H1 (cell line): ENCODE results near the gene KRT72. TPM values are rescaled to one million over a fixed set of nuclear protein-coding genes. Genes with fewer than 3 reads are reported as not detected.

Experiments
- CTCF ChIA-PET: fragments of 300-600 bp; sonication (Branson Sonifier 250); formaldehyde crosslinking; loops from one replicate; lab custom pipeline; 2021; ENCODE audit not compliant: partially characterized antibody; lab: Charles Lee
- POLR2A ChIA-PET: fragments of 300-600 bp; sonication (Branson Sonifier 250); formaldehyde crosslinking; loops from one replicate; lab custom pipeline; 2021; ENCODE audit warnings: inconsistent platforms; ENCODE audit not compliant: partially characterized antibody; lab: Charles Lee
- DNase-seq, 2 experiments: peaks; one replicate each; pipeline versions ENCODE4 v3.0.0 to v3.0.0-alpha.2; 2010 to 2022; ENCODE audit warnings: low spot score in 2 of 2, low read depth in 1 of 2, mixed read lengths in 1 of 2
- FAIRE-seq: peaks from 2 replicates; lab custom pipeline; 2011; peaks lifted over from hg19 to GRCh38; lab: Jason Lieb, UNC
- H2AFZ ChIP-seq: 2 replicates; pipeline ENCODE4 v1.8.1; 2012; ENCODE audit warnings: low read length, inconsistent platforms
- H2AK5ac ChIP-seq: 2 replicates; pipeline ENCODE4 v1.6.1; 2013; ENCODE audit warnings: low read depth, low read length
- H2BK120ac ChIP-seq: replicated peaks from 2 replicates; pipeline ENCODE3; 2013; ENCODE audit warnings: low read depth, low read length, inconsistent platforms
- H2BK12ac ChIP-seq: 2 replicates; pipeline ENCODE4 v1.6.1; 2013; ENCODE audit warnings: low read depth, low read length
- H2BK15ac ChIP-seq: 2 replicates; pipeline ENCODE4 v1.6.1; 2013; ENCODE audit warnings: low read length
- H2BK20ac ChIP-seq: 2 replicates; pipeline ENCODE4 v1.6.1; 2013; ENCODE audit warnings: low read length
- H2BK5ac ChIP-seq: 2 replicates; pipeline ENCODE4 v1.6.1; 2013; ENCODE audit warnings: low read depth, low read length
- H3K14ac ChIP-seq: 2 replicates; pipeline ENCODE4 v1.6.1; 2013; ENCODE audit warnings: inconsistent platforms; ENCODE audit not compliant: insufficient read length
- H3K18ac ChIP-seq: 2 replicates; pipeline ENCODE4 v1.6.1; 2013; ENCODE audit warnings: low read length; ENCODE audit errors: extremely low read depth
- H3K23ac ChIP-seq: 2 replicates; pipeline ENCODE4 v1.6.1; 2013; ENCODE audit warnings: inconsistent platforms; ENCODE audit not compliant: insufficient read length
- H3K23me2 ChIP-seq: 2 replicates; pipeline ENCODE4 v1.6.1; 2013; ENCODE audit warnings: low read depth, low read length
- H3K27ac ChIP-seq: 2 replicates; pipeline ENCODE4 v1.6.1; 2011; ENCODE audit warnings: low read depth, low read length, inconsistent platforms
- H3K27me3 ChIP-seq, 4 experiments: replicated peaks in 1 of 4; 1 replicate in 1 of 4; 2 replicates in 3 of 4; pipeline versions ENCODE4 v1.6.1 to v1.8.1; 2011 to 2013; ENCODE audit warnings: low read length in 3 of 4, mild to moderate bottlenecking in 3 of 4, inconsistent platforms in 2 of 4, mixed read lengths in 2 of 4, moderate library complexity in 1 of 4; ENCODE audit not compliant: control insufficient read depth in 3 of 4, insufficient read depth in 3 of 4; ENCODE audit errors: extremely low read depth in 1 of 4
- H3K36me3 ChIP-seq, 4 experiments: 2 replicates each; pipeline versions ENCODE4 v1.6.1 to v1.8.1; 2011 to 2013; ENCODE audit warnings: mild to moderate bottlenecking in 4 of 4, low read length in 3 of 4, moderate library complexity in 2 of 4, control low read depth in 1 of 4, inconsistent platforms in 1 of 4; ENCODE audit not compliant: insufficient read depth in 4 of 4, control insufficient read depth in 2 of 4
- H3K4ac ChIP-seq: replicated peaks from 2 replicates; pipeline ENCODE3; 2013; ENCODE audit warnings: low read length, low read depth, mixed read lengths, inconsistent platforms; ENCODE audit not compliant: insufficient read length
- H3K4me1 ChIP-seq, 4 experiments: replicated peaks in 1 of 4; 1 replicate in 1 of 4; 2 replicates in 3 of 4; pipeline versions ENCODE4 v1.6.1 to v1.8.1; 2011 to 2013; ENCODE audit warnings: low read length in 3 of 4, inconsistent platforms in 2 of 4, mixed read lengths in 1 of 4; ENCODE audit not compliant: insufficient read depth in 4 of 4, control insufficient read depth in 3 of 4
- H3K4me2 ChIP-seq, 2 experiments: 2 replicates each; pipeline versions ENCODE4 v1.6.1 to v1.8.1; 2011 to 2013; ENCODE audit warnings: low read depth in 2 of 2, low read length in 2 of 2, control low read depth in 1 of 2, inconsistent platforms in 1 of 2, mild to moderate bottlenecking in 1 of 2; ENCODE audit not compliant: insufficient read depth in 1 of 2
- H3K4me3 ChIP-seq, 4 experiments: fragments of 200-600, 300-600 bp in 1 of 4; sonication (generic), shearing (Covaris generic), sonication (Bioruptor Twin) in 1 of 4; 2 replicates each; pipeline versions ENCODE4 v1.5.1 to v1.8.1; 2011 to 2016; ENCODE audit warnings: low read length in 4 of 4, low read depth in 3 of 4, control low read depth in 2 of 4, inconsistent platforms in 2 of 4, mild to moderate bottlenecking in 2 of 4, mixed read lengths in 1 of 4, moderate library complexity in 1 of 4; ENCODE audit not compliant: insufficient read depth in 2 of 4; ENCODE audit errors: extremely low read depth in 1 of 4
- H3K56ac ChIP-seq: replicated peaks from 2 replicates; pipeline ENCODE3; 2013; ENCODE audit warnings: low read depth, mild to moderate bottlenecking, mixed read lengths, low read length, inconsistent platforms; ENCODE audit not compliant: insufficient read length
- H3K79me1 ChIP-seq: 2 replicates; pipeline ENCODE4 v1.6.1; 2013; ENCODE audit warnings: low read depth, low read length, control low read depth
- H3K79me2 ChIP-seq, 2 experiments: 2 replicates each; pipeline versions ENCODE4 v1.6.1 to v1.8.1; 2012 to 2013; ENCODE audit warnings: low read length in 2 of 2, mild to moderate bottlenecking in 2 of 2, inconsistent platforms in 1 of 2; ENCODE audit not compliant: insufficient read depth in 2 of 2, control insufficient read depth in 1 of 2
- H3K9ac ChIP-seq, 4 experiments: replicated peaks in 1 of 4; 1 replicate in 1 of 4; 2 replicates in 3 of 4; pipeline versions ENCODE4 v1.6.1 to v1.8.1; 2011 to 2013; ENCODE audit warnings: low read depth in 3 of 4, low read length in 3 of 4, control low read depth in 2 of 4, mild to moderate bottlenecking in 2 of 4, moderate library complexity in 2 of 4, inconsistent platforms in 1 of 4; ENCODE audit errors: extremely low read depth in 1 of 4
- H3K9me3 ChIP-seq, 2 experiments: 2 replicates each; pipeline versions ENCODE4 v1.6.1 to v1.8.1; 2012 to 2013; ENCODE audit warnings: mild to moderate bottlenecking in 2 of 2, moderate library complexity in 2 of 2, control low read depth in 1 of 2, inconsistent platforms in 1 of 2, low read depth in 1 of 2, low read length in 1 of 2, mixed read lengths in 1 of 2; ENCODE audit not compliant: insufficient read depth in 2 of 2
- H4K20me1 ChIP-seq, 2 experiments: replicated peaks in 1 of 2; 2 replicates each; pipeline versions ENCODE3 to v1.8.1; 2011 to 2013; ENCODE audit warnings: inconsistent platforms in 2 of 2, low read length in 2 of 2, mild to moderate bottlenecking in 1 of 2; ENCODE audit not compliant: insufficient read depth in 2 of 2, control insufficient read depth in 1 of 2
- H4K5ac ChIP-seq: 2 replicates; pipeline ENCODE4 v1.6.1; 2013; ENCODE audit warnings: low read length, low read depth, mixed read lengths, inconsistent platforms; ENCODE audit not compliant: insufficient read length
- H4K8ac ChIP-seq: 2 replicates; pipeline ENCODE4 v1.8.0; 2013; ENCODE audit warnings: mild to moderate bottlenecking, moderate library complexity, low read length, inconsistent platforms; ENCODE audit not compliant: insufficient read depth; ENCODE audit errors: extremely low read depth
- H4K91ac ChIP-seq: replicated peaks from 2 replicates; pipeline ENCODE3; 2013; ENCODE audit warnings: low read length, mixed read lengths, inconsistent platforms; ENCODE audit not compliant: insufficient read length
- ATF2 ChIP-seq: IDR thresholded peaks from 2 replicates; pipeline ENCODE4 v1.6.1; 2012; ENCODE audit warnings: low read length, inconsistent platforms
- BCL11A ChIP-seq, 2 experiments: IDR thresholded peaks; one replicate each; pipeline ENCODE4 v1.6.1; 2011; ENCODE audit warnings: low read depth in 2 of 2, low read length in 2 of 2, mild to moderate bottlenecking in 2 of 2
- CHD2 ChIP-seq: IDR thresholded peaks from 2 replicates; pipeline ENCODE4 v1.6.1; 2012; ENCODE audit warnings: low read length, improper control_type of control experiment
- CREB1 ChIP-seq: IDR thresholded peaks from 2 replicates; pipeline ENCODE4 v1.6.1; 2012; ENCODE audit warnings: inconsistent platforms
- EP300 ChIP-seq, 2 experiments: IDR thresholded peaks; 1 replicate in 1 of 2; 2 replicates in 1 of 2; pipeline ENCODE4 v1.6.1; 2011 to 2012; ENCODE audit warnings: low read depth in 2 of 2, low read length in 2 of 2, mild to moderate bottlenecking in 2 of 2, borderline replicate concordance in 1 of 2, inconsistent platforms in 1 of 2, moderate library complexity in 1 of 2
- FOSL1 ChIP-seq: IDR thresholded peaks from 2 replicates; pipeline ENCODE4 v1.6.1; 2011; ENCODE audit warnings: mild to moderate bottlenecking, low read depth, low read length, moderate library complexity; ENCODE audit not compliant: insufficient read depth
- POLR2AphosphoS5 ChIP-seq: IDR thresholded peaks from 2 replicates; pipeline ENCODE4 v1.6.1; 2011; ENCODE audit warnings: low read depth, low read length
- POU5F1 ChIP-seq: IDR thresholded peaks from 2 replicates; pipeline ENCODE4 v1.6.1; 2011; ENCODE audit warnings: low read depth, mild to moderate bottlenecking, low read length, moderate library complexity
- SP4 ChIP-seq: IDR thresholded peaks from 2 replicates; pipeline ENCODE4 v1.6.1; 2012; ENCODE audit warnings: low read length, inconsistent platforms
- TAF7 ChIP-seq: optimal IDR thresholded peaks from 2 replicates; pipeline ENCODE3; 2011; ENCODE audit warnings: low read depth, mild to moderate bottlenecking, inconsistent platforms, low read length, moderate library complexity, borderline replicate concordance
- WGBS, 2 experiments: shearing (Covaris generic) in 1 of 2; methylation state at CpG; one replicate each; pipeline versions ENCODE4 v1.1.6 to v1.1.7; 2013 to 2015; ENCODE audit warnings: low lambda C conversion rate in 2 of 2, mixed read lengths in 2 of 2, inconsistent platforms in 1 of 2, low coverage in 1 of 2, missing lambda C conversion rate in 1 of 2; ENCODE audit not compliant: insufficient replicate concordance in 2 of 2, insufficient coverage in 1 of 2, insufficient read length in 1 of 2; ENCODE audit errors: extremely low coverage in 1 of 2, missing lambda C conversion rate in 1 of 2; 5-methylcytosine and 5-hydroxymethylcytosine counted together
- polyA plus RNA-seq, 7 experiments: library from polyadenylated mRNA; depleted of rRNA in 3 of 7; stranded (reverse) in 5 of 7; unstranded in 2 of 7; fragments of >200 nt in 5 of 7; fragments of 200-250 nt in 2 of 7; gene quantifications; 1 replicate in 5 of 7; 2 replicates in 1 of 7; 4 replicates in 1 of 7; pipeline versions ENCODE4 v1.2.1 to v1.2.3, GENCODE V29; 2011 to 2013; ENCODE audit warnings: missing spikeins in 2 of 7, mixed read lengths in 2 of 7
- total RNA-seq: library from RNA; stranded (reverse); fragmentation: NEBNext Ultra II Directional; extraction: Animal tissue kit (Norgen Biotek cat#: 25700); gene quantifications from 2 replicates; pipeline ENCODE4 v1.2.1, GENCODE V29; 2021

The KRT72 gene
- total and polyA plus RNA-seq, 2 of the 8 experiments (the other 6 are each of a cell fraction or from before 2014, with no cell fraction given), result not detected

DNA sequence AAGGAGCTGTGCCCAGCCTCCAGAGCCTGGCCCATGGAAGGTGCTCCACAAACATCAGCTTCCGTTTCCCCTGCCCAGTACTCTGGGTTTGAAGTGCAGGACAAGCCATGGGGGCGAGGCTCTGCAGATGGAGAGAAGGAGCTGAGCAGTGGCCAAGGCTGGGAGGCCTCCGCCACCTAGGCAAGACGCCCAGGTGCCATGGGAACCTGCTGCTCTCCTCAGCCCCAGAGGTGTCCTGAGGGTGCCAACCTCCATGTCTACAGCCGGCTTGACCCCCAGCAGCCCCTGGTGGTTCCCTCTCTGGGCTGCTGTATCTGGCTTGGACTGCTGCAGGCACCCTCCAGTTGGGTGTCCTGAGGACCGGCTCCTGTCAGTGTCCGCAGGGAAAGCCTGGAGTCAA, 60.7 kb downstream of the KRT72 start:
- no peaks in the 10 kb centered on the region for H3K23me2 ChIP-seq
- no peak overlapping the region for H2BK120ac ChIP-seq
- H3K79me2 ChIP-seq, result no peaks in the 10 kb centered on the region
- WGBS, 2 experiments, result 82% methylated on average over 6 of the region's 7 CpGs; no CpG with 5 or more reads in 1 of the 2 experiments
- H4K5ac ChIP-seq, result no peak overlapping the region
- no peak overlapping the region for H4K8ac ChIP-seq
- TF ChIP-seq EP300 (IDR thresholded peaks at IDR 0.05; ENCODE audit: borderline replicate concordance in 1 of 2, low read depth in 2 of 2, low read length in 2 of 2) (no peak), FOSL1 (no peak), POLR2AphosphoS5 (no peak), ATF2 (no peak), BCL11A (IDR thresholded peaks at IDR 0.05; ENCODE audit: low read depth in 2 of 2, low read length in 2 of 2) (no peak), CREB1 (no peak), POU5F1 (no peak), TAF7 (no peak), CHD2 (no peak), SP4 (no peak)
- no peak overlapping the region for H3K27ac ChIP-seq
- ChIA-PET POLR2A (interaction anchor here (0.7 kb wide), 1 partner anchor 84 kb away, joined by 3 read pairs; no protein-coding TSS in a partner anchor), CTCF (interaction anchor here (1.0 to 4.9 kb wide), 6 partner anchors 8 to 152 kb away, joined by 3 to 19 read pairs (median 4); partner anchors contain the start of gene KRT5)
- no peak overlapping the region; the same call in 1 of the 2 replicates for H2BK5ac ChIP-seq
- no peak overlapping the region for H3K4me3 ChIP-seq
- DNase-seq (no peak), FAIRE-seq (no peak)
- no peak overlapping the region for H3K9ac ChIP-seq
- H2BK20ac ChIP-seq, result no peak overlapping the region
- no peak overlapping the region for H2AFZ ChIP-seq
- H3K56ac ChIP-seq, result no peak overlapping the region
- H2BK15ac ChIP-seq, result no peak overlapping the region
- no peak overlapping the region for H3K18ac ChIP-seq
- H3K14ac ChIP-seq, result no peak overlapping the region
- no peaks in the 10 kb centered on the region for H3K9me3 ChIP-seq
- H3K36me3 ChIP-seq, result no peaks in the 10 kb centered on the region
- H3K4me2 ChIP-seq, result no peak overlapping the region
- H3K79me1 ChIP-seq, result no peaks in the 10 kb centered on the region
- H3K23ac ChIP-seq, result no peak overlapping the region
- H2AK5ac ChIP-seq, result no peak overlapping the region
- no peak overlapping the region for H2BK12ac ChIP-seq
- H4K91ac ChIP-seq, result no peak overlapping the region
- no peaks in the 10 kb centered on the region for H4K20me1 ChIP-seq
- no peaks in the 10 kb centered on the region; a peak in 2 of 7 replicates for H3K4me1 ChIP-seq
- no peaks in the 10 kb centered on the region for H3K27me3 ChIP-seq
- H3K4ac ChIP-seq, result no peak overlapping the region
